22Rv1 (cell line): ENCODE data around the gene SUPT16H.

Experiments used
- H3K27ac ChIP-seq: fragments of 450-650 bp; 2 replicates; pipeline ENCODE4 v1.5.1; 2017
- ZFX ChIP-seq: fragments of 450-650 bp; IDR thresholded peaks from 2 replicates; pipeline ENCODE4 v1.6.1; 2017; ENCODE audit warnings: antibody characterized with exemption, borderline replicate concordance
- TF ChIP-seq, protein P1 (sequence below): fragments of 450-650 bp; IDR thresholded peaks from 2 replicates; pipeline ENCODE4 v1.5.1; 2017; ENCODE audit warnings: mild to moderate bottlenecking

The SUPT16H gene

DNA sequence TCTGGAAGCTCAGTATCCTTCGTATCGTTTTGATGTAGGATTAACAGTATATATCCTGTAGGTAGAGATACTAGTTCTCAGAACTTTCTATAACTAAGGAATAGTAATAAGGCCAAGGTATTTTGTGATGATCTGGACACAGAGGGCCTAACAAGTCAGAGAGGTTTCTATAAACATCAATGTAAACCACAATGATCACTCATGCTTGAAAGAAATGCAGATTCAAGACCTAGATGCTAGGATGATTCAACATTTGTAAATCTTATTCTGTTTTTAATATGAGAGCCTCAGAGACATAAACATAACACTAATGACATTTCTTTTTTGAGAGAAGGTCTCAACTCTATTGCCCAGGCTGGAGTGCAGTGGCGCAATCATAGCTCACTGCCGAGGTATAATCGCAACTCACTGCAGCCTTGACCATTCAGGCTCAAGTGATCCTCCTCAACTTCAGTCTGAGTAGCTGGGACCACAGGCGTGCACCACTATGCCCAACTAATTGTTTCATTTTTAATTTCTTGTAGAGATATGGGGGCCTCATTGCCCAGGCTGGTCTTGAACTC is 16.2 kb downstream of the SUPT16H start:
- H3K27ac ChIP-seq: no peak overlapping the region
- TF ChIP-seq, protein P1, sequence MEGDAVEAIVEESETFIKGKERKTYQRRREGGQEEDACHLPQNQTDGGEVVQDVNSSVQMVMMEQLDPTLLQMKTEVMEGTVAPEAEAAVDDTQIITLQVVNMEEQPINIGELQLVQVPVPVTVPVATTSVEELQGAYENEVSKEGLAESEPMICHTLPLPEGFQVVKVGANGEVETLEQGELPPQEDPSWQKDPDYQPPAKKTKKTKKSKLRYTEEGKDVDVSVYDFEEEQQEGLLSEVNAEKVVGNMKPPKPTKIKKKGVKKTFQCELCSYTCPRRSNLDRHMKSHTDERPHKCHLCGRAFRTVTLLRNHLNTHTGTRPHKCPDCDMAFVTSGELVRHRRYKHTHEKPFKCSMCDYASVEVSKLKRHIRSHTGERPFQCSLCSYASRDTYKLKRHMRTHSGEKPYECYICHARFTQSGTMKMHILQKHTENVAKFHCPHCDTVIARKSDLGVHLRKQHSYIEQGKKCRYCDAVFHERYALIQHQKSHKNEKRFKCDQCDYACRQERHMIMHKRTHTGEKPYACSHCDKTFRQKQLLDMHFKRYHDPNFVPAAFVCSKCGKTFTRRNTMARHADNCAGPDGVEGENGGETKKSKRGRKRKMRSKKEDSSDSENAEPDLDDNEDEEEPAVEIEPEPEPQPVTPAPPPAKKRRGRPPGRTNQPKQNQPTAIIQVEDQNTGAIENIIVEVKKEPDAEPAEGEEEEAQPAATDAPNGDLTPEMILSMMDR: no peak
- no peak for TF ChIP-seq ZFX

DNA sequence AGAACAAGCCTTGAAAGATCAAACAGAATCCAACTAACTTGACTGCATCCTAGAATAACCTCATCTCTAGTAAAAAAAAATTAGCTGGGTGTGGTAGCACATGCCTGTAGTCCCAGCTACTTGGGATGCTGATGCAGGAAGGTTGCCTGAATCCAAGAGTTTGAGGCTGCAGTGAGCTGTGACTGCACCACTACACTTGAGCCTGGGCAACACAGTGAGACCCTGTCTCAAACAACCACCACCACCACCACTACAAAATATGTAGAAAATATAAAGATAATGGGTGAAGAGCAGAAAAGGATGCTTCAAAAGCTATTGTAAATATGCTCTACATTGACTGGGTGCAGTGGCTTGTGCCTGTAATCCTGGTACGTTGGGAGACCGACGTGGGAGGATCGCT is 27.3 kb downstream of the SUPT16H start:
- TF ChIP-seq, protein P1: no peak
- TF ChIP-seq ZFX: no peak
- H3K27ac ChIP-seq: no peak overlapping the region

DNA sequence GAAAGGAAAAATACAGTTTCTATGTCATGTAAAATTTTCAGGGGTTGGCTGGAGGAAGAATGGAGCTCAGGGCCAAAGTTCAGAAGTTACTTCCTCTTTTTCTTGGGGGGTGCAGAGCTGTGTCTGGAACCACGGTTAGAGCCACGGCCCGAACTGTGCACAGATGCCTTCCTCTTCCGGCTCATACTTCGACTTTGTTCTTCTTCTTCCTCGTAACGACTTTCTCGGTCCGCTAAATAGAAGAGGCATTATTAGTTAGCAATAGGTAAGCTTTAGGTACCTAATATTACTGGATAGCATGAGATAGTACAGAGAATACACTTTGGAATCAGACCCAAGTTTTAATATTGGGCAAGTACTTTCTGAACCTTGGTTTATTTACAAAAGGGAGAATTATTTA is 31.2 kb downstream of the SUPT16H start:
- H3K27ac ChIP-seq: no peak overlapping the region
- no peak for TF ChIP-seq ZFX

DNA sequence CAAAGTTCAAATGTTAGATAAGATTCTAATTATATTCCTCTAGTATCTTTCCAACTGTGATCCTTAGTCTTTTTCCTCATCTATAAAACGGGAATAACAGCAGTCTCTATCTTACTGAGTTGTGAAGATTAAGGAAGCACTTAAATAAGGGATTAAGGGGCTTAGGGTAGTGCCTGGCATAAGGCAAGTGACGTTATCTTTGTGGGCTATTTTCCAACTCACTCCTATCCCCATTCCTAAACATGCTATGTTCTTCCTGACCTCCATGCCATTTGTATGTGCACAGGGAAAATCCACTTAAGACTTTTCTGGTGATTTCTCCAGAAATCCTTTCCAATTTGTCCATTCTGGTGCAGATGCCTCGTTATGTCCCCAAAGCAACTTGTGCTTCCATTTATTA is 33.3 kb downstream of the SUPT16H start:
- no peak for TF ChIP-seq ZFX
- TF ChIP-seq, protein P1: no peak

DNA sequence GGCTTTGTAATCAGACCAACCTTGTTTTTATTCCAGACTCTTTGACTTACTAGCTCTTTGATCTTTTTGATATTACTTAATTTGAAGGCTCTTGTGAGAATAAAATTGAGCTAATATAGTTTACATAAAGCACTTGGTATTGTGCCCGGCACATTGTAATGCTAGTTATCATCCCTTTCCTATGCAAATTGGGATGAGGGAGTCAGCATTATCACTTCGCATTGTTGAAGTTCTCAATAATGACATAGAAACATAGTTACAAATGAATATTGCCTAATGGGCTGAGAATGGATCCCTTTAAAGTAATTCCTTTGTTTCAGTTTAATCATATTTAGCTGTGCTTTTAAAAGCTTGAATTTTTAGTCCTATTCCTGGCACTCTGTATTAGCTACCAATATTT is 36.6 kb downstream of the SUPT16H start:
- TF ChIP-seq ZFX: no peak
- TF ChIP-seq, protein P1: no peak
- no peak overlapping the region for H3K27ac ChIP-seq

More for the DNA sequence above, 33.3 kb downstream of the SUPT16H start:
- no peak overlapping the region for H3K27ac ChIP-seq

DNA sequence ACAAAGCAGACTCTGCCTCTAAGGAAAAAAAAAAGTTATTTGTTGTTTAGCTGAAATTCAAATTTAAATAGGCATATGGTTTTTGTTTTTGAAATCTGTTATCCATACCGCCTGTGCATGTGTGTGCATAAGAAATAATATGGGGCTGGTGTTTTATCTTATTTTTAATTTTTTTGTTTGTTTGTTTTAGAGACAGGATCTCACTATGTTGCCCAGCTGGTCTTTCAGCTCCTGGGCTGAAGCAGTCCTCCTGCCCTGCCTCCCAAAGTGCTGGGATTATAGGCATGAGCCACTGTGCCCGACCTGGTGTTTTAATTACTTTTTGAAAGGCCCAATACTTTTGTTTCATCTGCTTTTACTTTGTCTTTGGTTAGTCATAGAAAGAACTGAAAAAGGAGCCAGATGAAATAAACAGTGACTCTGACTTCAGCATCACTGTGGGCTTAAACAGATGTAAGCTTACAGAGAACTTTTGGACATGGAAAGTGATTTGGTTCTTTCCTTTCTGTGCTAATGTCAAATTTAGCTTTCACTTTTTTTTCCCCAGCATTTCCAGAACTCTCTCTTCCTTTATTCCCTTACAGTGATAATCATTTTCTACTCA is 37.2 kb downstream of the SUPT16H start:
- no peak for TF ChIP-seq ZFX
- TF ChIP-seq, protein P1: no peak
- H3K27ac ChIP-seq: no peak overlapping the region

DNA sequence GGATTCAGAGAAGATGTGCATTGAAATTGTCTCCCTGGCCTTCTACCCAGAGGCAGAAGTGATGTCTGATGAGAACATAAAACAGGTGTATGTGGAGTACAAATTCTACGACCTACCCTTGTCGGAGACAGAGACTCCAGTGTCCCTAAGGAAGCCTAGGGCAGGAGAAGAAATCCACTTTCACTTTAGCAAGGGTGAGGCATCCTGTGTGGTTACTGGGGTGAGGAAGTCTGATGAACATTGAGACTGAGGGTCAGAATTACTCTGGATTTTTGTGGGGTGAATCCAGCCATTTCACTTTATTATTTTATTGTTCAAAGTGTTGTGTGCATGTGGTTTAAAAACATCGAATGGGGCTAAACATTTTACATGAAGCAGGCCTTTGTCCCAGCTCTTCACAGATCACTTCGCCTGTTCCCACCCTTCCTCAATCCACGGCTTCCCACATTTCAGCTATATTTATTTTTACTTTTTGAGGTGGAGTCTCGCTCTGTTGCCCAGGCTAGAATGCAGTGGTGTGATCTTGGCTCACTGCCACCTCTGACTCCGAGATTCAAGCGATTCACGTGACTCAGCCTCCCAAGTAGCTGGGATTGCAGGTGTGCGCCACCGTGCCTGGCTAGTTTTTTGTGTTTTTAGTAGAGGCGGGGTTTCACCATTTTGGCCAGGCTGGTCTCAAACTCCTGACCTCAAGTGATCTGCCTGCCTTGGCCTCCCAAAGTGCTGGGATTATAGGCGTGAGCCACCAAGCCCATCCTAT is 40.6 kb downstream of the SUPT16H start:
- H3K27ac ChIP-seq: no peak overlapping the region

More for the DNA sequence above, 40.6 kb downstream of the SUPT16H start:
- TF ChIP-seq, protein P1: no peak
- TF ChIP-seq ZFX: no peak
